ENCODE results near the gene FAM89A.

DNA sequence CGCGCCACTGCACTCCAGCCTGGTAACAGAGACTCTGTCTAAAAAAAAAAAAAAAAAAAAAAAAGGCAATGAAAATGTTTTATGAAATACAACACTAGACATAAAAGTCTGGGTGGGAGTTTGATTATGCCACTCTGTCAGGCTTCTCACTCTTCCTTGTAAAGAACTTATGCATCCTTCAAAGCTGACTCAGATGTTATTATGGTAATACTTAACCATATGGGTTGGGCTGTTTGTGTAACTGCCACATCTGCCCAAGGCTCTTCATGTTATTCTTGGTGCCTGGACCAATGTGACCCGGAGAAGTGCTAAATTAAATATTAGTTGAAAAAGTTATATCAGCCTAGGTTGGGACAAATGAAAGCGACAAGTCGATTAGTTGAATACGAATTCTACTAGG is 23.8 kb downstream of the FAM89A start:
- TF ChIP-seq EZH2 (IDR thresholded peaks at IDR 0.05) (no peak), FOXP2 (optimal IDR thresholded peaks at IDR 0.05; ENCODE audit: control extremely low read depth, extremely low read length, insufficient read depth) (no peak), POLR2AphosphoS5 (IDR thresholded peaks at IDR 0.05; ENCODE audit: borderline replicate concordance, low read depth, low read length) (no peak)

Measured in SK-N-MC (cell line).